ENCODE measurements around the gene ZC3H7A.

ZC3H7A gene

DNA sequence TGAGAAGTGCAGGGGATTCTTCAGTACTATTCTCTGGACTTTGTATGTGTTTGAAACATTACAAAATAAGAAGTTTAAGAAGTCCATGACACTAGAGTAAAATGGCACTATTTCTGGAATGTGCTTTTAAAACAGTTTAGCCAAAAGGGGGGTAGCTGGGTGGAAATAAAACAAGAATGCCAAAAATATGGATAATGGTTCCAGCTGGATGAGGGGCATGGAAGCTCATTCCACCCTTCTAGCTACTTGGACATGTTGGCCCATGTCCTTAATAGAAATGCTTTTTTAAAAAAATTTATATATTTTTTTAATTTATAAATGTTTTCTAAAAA is 13.1 kb downstream of the ZC3H7A start:
- TF ChIP-seq, protein P1, sequence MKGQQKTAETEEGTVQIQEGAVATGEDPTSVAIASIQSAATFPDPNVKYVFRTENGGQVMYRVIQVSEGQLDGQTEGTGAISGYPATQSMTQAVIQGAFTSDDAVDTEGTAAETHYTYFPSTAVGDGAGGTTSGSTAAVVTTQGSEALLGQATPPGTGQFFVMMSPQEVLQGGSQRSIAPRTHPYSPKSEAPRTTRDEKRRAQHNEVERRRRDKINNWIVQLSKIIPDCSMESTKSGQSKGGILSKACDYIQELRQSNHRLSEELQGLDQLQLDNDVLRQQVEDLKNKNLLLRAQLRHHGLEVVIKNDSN (IDR thresholded peaks at IDR 0.05) = no peak
- TF ChIP-seq TEAD4 (IDR thresholded peaks at IDR 0.05) (no peak), NFIC (IDR thresholded peaks at IDR 0.05) (no peak)

DNA sequence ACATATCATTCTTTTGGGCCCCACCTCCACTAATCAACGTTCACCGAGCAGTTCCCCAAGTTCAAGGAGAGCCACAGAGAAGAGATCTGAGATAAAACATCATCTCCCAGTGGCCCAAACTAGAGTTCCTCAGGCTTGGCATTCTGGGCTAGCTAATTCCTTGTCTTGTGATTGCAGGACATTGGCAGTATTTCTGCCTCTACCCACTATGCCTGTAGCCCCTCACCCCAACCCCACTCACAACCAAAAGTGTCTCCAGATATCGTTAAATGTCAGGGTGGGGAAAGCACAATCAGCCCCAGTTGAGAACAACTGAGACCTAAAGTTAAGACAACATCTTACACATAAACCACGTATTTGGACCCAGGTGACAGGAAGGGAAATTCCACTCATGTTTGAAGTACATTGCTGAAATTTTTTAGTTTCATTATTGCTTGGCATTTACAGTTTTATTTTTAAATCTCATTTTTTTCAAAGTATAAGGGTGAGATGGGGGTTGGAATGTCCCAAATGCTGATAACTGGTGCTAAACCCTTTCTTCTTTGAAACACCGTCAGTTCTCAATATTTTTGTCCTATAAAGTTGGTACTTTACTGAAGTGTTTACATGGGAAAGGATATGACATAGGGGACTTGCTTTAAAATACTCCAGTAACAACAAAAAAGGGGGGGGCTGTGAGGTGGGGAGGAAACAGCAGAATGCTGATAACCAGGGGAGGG is 13.6 kb downstream of the ZC3H7A start:
- TF ChIP-seq CEBPB (IDR thresholded peaks at IDR 0.05) (no peak), MAX (IDR thresholded peaks at IDR 0.05) (no peak), TEAD4 (IDR thresholded peaks at IDR 0.05) (peak; percentile 76), TAF1 (IDR thresholded peaks at IDR 0.05; ENCODE audit: low read depth) (no peak), EP300 (IDR thresholded peaks at IDR 0.05; ENCODE audit: borderline replicate concordance) (no peak)
- TF ChIP-seq, protein P1 (IDR thresholded peaks at IDR 0.05) = no peak

GRCh38 chr16:11781773-11782172 is 15.3 kb downstream of the ZC3H7A start:
- TF ChIP-seq NFIC (IDR thresholded peaks at IDR 0.05) (no peak), MAX (IDR thresholded peaks at IDR 0.05) (no peak), RAD21 (IDR thresholded peaks at IDR 0.05; ENCODE audit: low read depth) (no peak), CEBPB (IDR thresholded peaks at IDR 0.05) (no peak), YY1 (IDR thresholded peaks at IDR 0.05; ENCODE audit: low read depth) (no peak), ZBTB7A (IDR thresholded peaks at IDR 0.05; ENCODE audit: low read depth) (no peak), TEAD4 (IDR thresholded peaks at IDR 0.05) (no peak), TCF12 (IDR thresholded peaks at IDR 0.05; ENCODE audit: low read depth) (no peak), EGR1 (IDR thresholded peaks at IDR 0.05) (no peak), TAF1 (IDR thresholded peaks at IDR 0.05; ENCODE audit: low read depth) (no peak), FOXM1 (IDR thresholded peaks at IDR 0.05; ENCODE audit: borderline replicate concordance, low read depth) (no peak), EP300 (IDR thresholded peaks at IDR 0.05; ENCODE audit: borderline replicate concordance) (no peak), CREB1 (IDR thresholded peaks at IDR 0.05; ENCODE audit: low read depth) (no peak), REST (IDR thresholded peaks at IDR 0.05; ENCODE audit: low read depth) (no peak)
- TF ChIP-seq, protein P1 (IDR thresholded peaks at IDR 0.05) = no peak

DNA sequence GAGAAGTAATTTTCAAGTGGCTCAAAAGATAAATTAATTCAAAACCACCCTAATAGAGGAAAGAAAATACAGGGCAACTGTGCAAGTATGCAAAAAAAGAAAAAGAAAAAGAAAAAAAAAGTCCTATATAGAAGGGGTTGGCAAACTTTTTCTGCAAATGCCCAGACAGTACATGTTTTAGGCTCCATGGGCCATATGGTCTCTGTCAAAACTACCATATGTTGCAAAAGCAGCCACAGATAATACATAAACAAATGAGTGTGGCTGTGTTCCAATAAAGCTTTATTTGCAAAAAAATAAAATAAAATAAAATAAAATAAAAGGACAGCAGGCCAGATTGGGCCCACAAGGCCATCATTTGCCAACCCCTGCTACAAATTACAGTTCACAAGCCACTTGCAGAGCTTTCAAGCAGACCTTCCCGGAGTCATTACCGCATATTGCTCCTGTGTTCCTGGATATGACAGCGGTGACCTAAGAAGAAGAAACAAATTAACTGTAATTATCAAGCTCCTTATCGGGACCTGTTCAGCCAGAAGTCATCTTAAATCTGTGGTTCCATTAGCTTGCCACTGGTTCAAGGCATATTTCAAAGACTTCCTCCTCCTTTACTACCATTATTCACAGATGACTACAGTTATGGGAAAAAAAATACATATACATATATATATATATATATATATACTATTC is 15.9 kb downstream of the ZC3H7A start:
- TF ChIP-seq YY1 (IDR thresholded peaks at IDR 0.05; ENCODE audit: low read depth) = no peak
- no peak for TF ChIP-seq FOXM1 (IDR thresholded peaks at IDR 0.05; ENCODE audit: borderline replicate concordance, low read depth)
- no peak for TF ChIP-seq ZBTB7A (IDR thresholded peaks at IDR 0.05; ENCODE audit: low read depth)
- TF ChIP-seq, protein P1 (IDR thresholded peaks at IDR 0.05) = no peak
- TF ChIP-seq TAF1 (IDR thresholded peaks at IDR 0.05; ENCODE audit: low read depth) = no peak
- TF ChIP-seq RAD21 (IDR thresholded peaks at IDR 0.05; ENCODE audit: low read depth) = no peak
- TF ChIP-seq CEBPB (IDR thresholded peaks at IDR 0.05) = no peak
- TF ChIP-seq CREB1 (IDR thresholded peaks at IDR 0.05; ENCODE audit: low read depth) = no peak
- TF ChIP-seq REST (IDR thresholded peaks at IDR 0.05; ENCODE audit: low read depth) = no peak
- no peak for TF ChIP-seq EGR1 (IDR thresholded peaks at IDR 0.05)
- TF ChIP-seq MAX (IDR thresholded peaks at IDR 0.05) = no peak
- no peak for TF ChIP-seq TEAD4 (IDR thresholded peaks at IDR 0.05)
- no peak for TF ChIP-seq EP300 (IDR thresholded peaks at IDR 0.05; ENCODE audit: borderline replicate concordance)
- no peak for TF ChIP-seq NFIC (IDR thresholded peaks at IDR 0.05)
- no peak for TF ChIP-seq TCF12 (IDR thresholded peaks at IDR 0.05; ENCODE audit: low read depth)

GRCh38 chr16:11779074-11779473 is 18.0 kb downstream of the ZC3H7A start:
- TF ChIP-seq TEAD4 (IDR thresholded peaks at IDR 0.05) (no peak), YY1 (IDR thresholded peaks at IDR 0.05; ENCODE audit: low read depth) (no peak), CREB1 (IDR thresholded peaks at IDR 0.05; ENCODE audit: low read depth) (no peak), RAD21 (IDR thresholded peaks at IDR 0.05; ENCODE audit: low read depth) (no peak), ZBTB7A (IDR thresholded peaks at IDR 0.05; ENCODE audit: low read depth) (no peak), NFIC (IDR thresholded peaks at IDR 0.05) (no peak), TAF1 (IDR thresholded peaks at IDR 0.05; ENCODE audit: low read depth) (no peak), FOXM1 (IDR thresholded peaks at IDR 0.05; ENCODE audit: borderline replicate concordance, low read depth) (no peak), EP300 (IDR thresholded peaks at IDR 0.05; ENCODE audit: borderline replicate concordance) (no peak), REST (IDR thresholded peaks at IDR 0.05; ENCODE audit: low read depth) (no peak), CEBPB (IDR thresholded peaks at IDR 0.05) (no peak), MAX (IDR thresholded peaks at IDR 0.05) (no peak), EGR1 (IDR thresholded peaks at IDR 0.05) (no peak), TCF12 (IDR thresholded peaks at IDR 0.05; ENCODE audit: low read depth) (no peak)
- TF ChIP-seq, protein P1 (IDR thresholded peaks at IDR 0.05) = no peak

Data from Ishikawa (cell line).